ENCODE results near the gene THAP12. TPM values are rescaled to one million over a fixed set of nuclear protein-coding genes. Genes with fewer than 3 reads are reported as not detected.

THAP12 gene
- total RNA-seq, 1 donor from 2014 or later: 30.3 TPM

GRCh38 chr11:76335842-76336241 lies 45.1 kb downstream of the THAP12 start:
- peaks cover 20% of the 10 kb centered on the region for H3K9me3 Mint-ChIP-seq (ENCODE audit: unreplicated experiment)
- Histone ChIP-seq H3K79me2 (ENCODE audit: insufficient read depth, low read length) (no peaks in the 10 kb centered on the region), H3K4me1 (ENCODE audit: insufficient read depth, low read length) (no peaks in the 10 kb centered on the region), H2AFZ (ENCODE audit: low read depth, low read length) (no peak overlapping the region), H3K27ac (ENCODE audit: low read depth, low read length) (no peak overlapping the region), H3K36me3 (ENCODE audit: insufficient read depth, low read length) (no peaks in the 10 kb centered on the region), H3K4me2 (ENCODE audit: low read length) (no peak overlapping the region), H3K27me3 (ENCODE audit: insufficient read depth, low read length) (no peaks in the 10 kb centered on the region), H3K9me3 (ENCODE audit: insufficient read depth, low read depth, low read length) (peaks cover 12% of the 10 kb centered on the region), H3K4me3 (ENCODE audit: insufficient read depth, low read depth, low read length) (no peak overlapping the region), H4K20me1 (ENCODE audit: insufficient read depth, low read length) (no peaks in the 10 kb centered on the region), H3K9ac (ENCODE audit: low read length) (no peak overlapping the region)
- H3K4me1 Mint-ChIP-seq (ENCODE audit: low read depth, unreplicated experiment): no peaks in the 10 kb centered on the region
- FAIRE-seq (no peak), DNase-seq (ENCODE audit: low read depth) (no peak)
- peaks cover 7% of the 10 kb centered on the region for H3K36me3 Mint-ChIP-seq (ENCODE audit: low read depth, unreplicated experiment)
- TF ChIP-seq EZH2 (IDR thresholded peaks at IDR 0.05; ENCODE audit: insufficient read depth, low read length) (no peak), CTCF (IDR thresholded peaks at IDR 0.05; ENCODE audit: insufficient read depth, low read depth, low read length) (no peak)
- peaks cover 3% of the 10 kb centered on the region for H3K27me3 Mint-ChIP-seq (ENCODE audit: low read depth, unreplicated experiment)
- H3K27ac Mint-ChIP-seq (ENCODE audit: unreplicated experiment): no peak overlapping the region
- no peak overlapping the region for H3K4me3 Mint-ChIP-seq (ENCODE audit: unreplicated experiment)

GRCh38 chr11:76334826-76335389 lies 46.0 kb downstream of the THAP12 start:
- Histone ChIP-seq H2AFZ (ENCODE audit: low read depth, low read length) (no peak overlapping the region), H3K9ac (ENCODE audit: low read length) (no peak overlapping the region), H3K27ac (ENCODE audit: low read depth, low read length) (no peak overlapping the region), H3K79me2 (ENCODE audit: insufficient read depth, low read length) (no peaks in the 10 kb centered on the region), H4K20me1 (ENCODE audit: insufficient read depth, low read length) (no peaks in the 10 kb centered on the region), H3K36me3 (ENCODE audit: insufficient read depth, low read length) (no peaks in the 10 kb centered on the region), H3K9me3 (ENCODE audit: insufficient read depth, low read depth, low read length) (peaks cover 12% of the 10 kb centered on the region), H3K4me3 (ENCODE audit: insufficient read depth, low read depth, low read length) (no peak overlapping the region), H3K27me3 (ENCODE audit: insufficient read depth, low read length) (peaks cover 4% of the 10 kb centered on the region), H3K4me2 (ENCODE audit: low read length) (no peak overlapping the region), H3K4me1 (ENCODE audit: insufficient read depth, low read length) (no peaks in the 10 kb centered on the region)
- H3K36me3 Mint-ChIP-seq (ENCODE audit: low read depth, unreplicated experiment): peaks cover 7% of the 10 kb centered on the region
- peaks cover 3% of the 10 kb centered on the region for H3K27me3 Mint-ChIP-seq (ENCODE audit: low read depth, unreplicated experiment)
- no peaks in the 10 kb centered on the region for H3K4me1 Mint-ChIP-seq (ENCODE audit: low read depth, unreplicated experiment)
- DNase-seq (ENCODE audit: low read depth) (no peak), FAIRE-seq (no peak)
- H3K4me3 Mint-ChIP-seq (ENCODE audit: unreplicated experiment): no peak overlapping the region
- H3K27ac Mint-ChIP-seq (ENCODE audit: unreplicated experiment): no peak overlapping the region
- peaks cover 20% of the 10 kb centered on the region for H3K9me3 Mint-ChIP-seq (ENCODE audit: unreplicated experiment)
- TF ChIP-seq CTCF (IDR thresholded peaks at IDR 0.05; ENCODE audit: insufficient read depth, low read depth, low read length) (no peak), EZH2 (IDR thresholded peaks at IDR 0.05; ENCODE audit: insufficient read depth, low read length) (no peak)

DNA sequence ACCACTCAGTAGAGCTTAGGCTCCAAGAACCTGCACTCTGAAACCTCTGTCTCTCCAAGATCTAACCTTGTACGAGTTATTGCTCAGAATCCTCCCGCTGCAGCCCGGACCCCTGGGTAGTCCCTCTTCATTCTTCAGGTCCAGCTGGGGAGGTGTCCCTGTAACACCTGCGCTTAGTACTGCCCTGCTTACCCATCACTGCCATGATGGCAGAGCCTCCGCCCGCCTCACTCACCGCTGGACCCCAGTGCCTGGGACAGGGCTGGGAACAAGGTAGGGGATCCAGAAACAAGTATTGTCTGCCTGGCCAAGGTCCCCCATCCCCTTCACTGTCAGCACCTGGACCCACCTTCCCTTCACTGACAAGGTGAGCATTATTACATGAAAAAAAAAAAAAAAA lies 50.3 kb downstream of the THAP12 start:
- Histone ChIP-seq H3K9ac (ENCODE audit: low read length) (no peak overlapping the region), H3K9me3 (ENCODE audit: insufficient read depth, low read depth, low read length) (peaks cover 12% of the 10 kb centered on the region), H3K4me1 (ENCODE audit: insufficient read depth, low read length) (no peaks in the 10 kb centered on the region), H3K4me3 (ENCODE audit: insufficient read depth, low read depth, low read length) (no peak overlapping the region), H3K36me3 (ENCODE audit: insufficient read depth, low read length) (no peaks in the 10 kb centered on the region), H3K27me3 (ENCODE audit: insufficient read depth, low read length) (peaks cover 6% of the 10 kb centered on the region), H3K27ac (ENCODE audit: low read depth, low read length) (no peak overlapping the region), H2AFZ (ENCODE audit: low read depth, low read length) (no peak overlapping the region), H3K4me2 (ENCODE audit: low read length) (no peak overlapping the region), H3K79me2 (ENCODE audit: insufficient read depth, low read length) (no peaks in the 10 kb centered on the region), H4K20me1 (ENCODE audit: insufficient read depth, low read length) (no peaks in the 10 kb centered on the region)
- no peak overlapping the region for H3K4me3 Mint-ChIP-seq (ENCODE audit: unreplicated experiment)
- peaks cover 13% of the 10 kb centered on the region for H3K9me3 Mint-ChIP-seq (ENCODE audit: unreplicated experiment)
- H3K27ac Mint-ChIP-seq (ENCODE audit: unreplicated experiment): no peak overlapping the region
- DNase-seq (ENCODE audit: low read depth): no peak
- FAIRE-seq: no peak
- H3K36me3 Mint-ChIP-seq (ENCODE audit: low read depth, unreplicated experiment): peaks cover 2% of the 10 kb centered on the region
- no peak for TF ChIP-seq CTCF (IDR thresholded peaks at IDR 0.05; ENCODE audit: insufficient read depth, low read depth, low read length)
- TF ChIP-seq EZH2 (IDR thresholded peaks at IDR 0.05; ENCODE audit: insufficient read depth, low read length): no peak
- peaks cover 5% of the 10 kb centered on the region for H3K27me3 Mint-ChIP-seq (ENCODE audit: low read depth, unreplicated experiment)
- peaks cover 10% of the 10 kb centered on the region for H3K4me1 Mint-ChIP-seq (ENCODE audit: low read depth, unreplicated experiment)

All from astrocyte (in vitro differentiated cells and primary cell).